GM21447 (cell line): ENCODE data around the gene DESI1.
A peak's percentile ranks its signal among the peaks of the same experiment; 100 is the strongest.
"Not testable (repeated sequence)": the region's sequence is repeated elsewhere in the genome, so short reads cannot be mapped to it uniquely, and the experiment has no call there.

Experiments
- ATAC-seq: cut with Tn5 transposase; IDR thresholded peaks from one replicate; pipeline ENCODE4 v1.9.1; 2021; ENCODE audit not compliant: unreplicated experiment

Gene DESI1

GRCh38 chr22:41589391-41590241 is 31.2 kb downstream of the DESI1 start, which contains the start of gene PMM1:
Gene PMM1 (minus strand): TSS chr22:41589840. CDS start chr22:41589805, 35 bp downstream.
- peak; percentile 90 for ATAC-seq

GRCh38 chr22:41587347-41587723 is 33.5 kb downstream of the DESI1 start:
- no peak for ATAC-seq

DNA sequence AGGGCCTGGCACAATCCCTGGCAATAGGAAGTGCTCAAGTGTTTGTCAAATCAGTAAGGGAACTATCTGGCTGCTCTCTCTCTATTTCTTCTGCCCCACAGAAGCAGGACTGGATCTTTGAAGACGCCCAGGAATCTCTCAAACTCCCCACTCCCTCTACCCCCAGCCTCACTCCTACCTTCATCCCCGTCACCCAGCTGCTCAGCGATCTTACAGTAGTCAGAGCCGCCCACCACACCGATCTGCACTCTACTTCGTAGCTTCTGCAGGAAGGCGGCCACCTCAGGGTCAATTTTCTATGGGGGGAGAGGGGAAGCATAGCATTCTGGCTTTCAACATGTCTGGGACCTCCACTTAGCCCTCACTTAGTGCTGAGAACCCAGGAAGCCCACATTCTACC is 34.9 kb downstream of the DESI1 start:
- ATAC-seq: no peak

- ATAC-seq: no peak
Measured at GRCh38 chr22:41584881-41585280, 36.0 kb downstream of the DESI1 start.

DNA sequence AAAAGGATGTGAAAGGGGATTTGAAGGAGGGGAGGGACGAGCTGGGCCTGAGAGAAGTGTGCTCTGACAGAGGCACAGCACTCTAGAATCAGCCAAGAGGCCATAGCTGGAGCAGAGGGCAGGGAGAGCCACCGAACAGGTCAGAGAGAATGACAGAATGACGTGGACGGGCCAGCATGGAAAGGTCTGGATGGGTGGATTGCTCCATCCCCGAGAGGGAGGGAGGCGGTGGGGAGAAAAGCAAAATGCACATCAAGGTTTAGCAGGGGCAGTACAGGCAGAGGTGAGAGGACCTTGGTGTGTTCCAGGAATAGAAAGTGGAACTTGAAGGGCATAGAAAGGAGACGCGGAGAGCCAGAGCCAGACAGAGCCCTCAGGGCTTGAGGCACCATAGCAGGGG is 38.1 kb downstream of the DESI1 start:
- no peak for ATAC-seq

GRCh38 chr22:41579997-41580355 is 40.9 kb downstream of the DESI1 start:
- ATAC-seq: no peak

DNA sequence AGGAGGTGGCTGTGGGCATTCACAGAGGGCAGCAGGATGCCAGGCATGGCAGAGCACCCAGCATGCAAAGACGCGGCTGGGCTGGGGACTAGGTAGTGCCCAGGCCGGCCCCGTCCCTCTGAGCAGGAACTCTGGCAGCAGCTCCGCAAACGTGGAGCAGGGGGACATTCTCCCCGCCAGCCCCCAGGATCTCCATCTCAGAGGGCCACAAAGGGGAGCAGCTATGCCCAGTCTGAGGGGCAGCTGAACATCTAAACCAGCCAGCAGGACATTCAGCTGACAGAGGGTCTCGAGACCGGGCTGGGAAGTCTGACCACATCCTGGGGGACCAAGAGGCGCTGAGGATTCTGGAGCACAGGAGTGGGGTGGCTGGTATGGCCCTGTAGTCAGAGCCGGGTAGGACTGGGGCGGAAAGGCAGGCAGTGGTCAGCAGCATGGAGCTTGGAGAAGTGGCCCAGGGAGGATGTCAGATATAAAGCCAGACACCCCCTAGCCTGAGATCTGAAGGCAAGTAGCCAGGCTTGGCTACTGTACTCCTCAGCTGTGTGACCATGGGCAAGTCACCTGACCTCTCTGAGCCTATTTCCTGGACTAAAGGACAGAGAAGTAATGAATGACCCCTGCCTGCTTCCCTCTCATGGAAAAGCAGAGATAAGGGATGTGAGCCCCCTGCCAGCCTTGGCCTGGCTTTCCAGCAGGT is 41.4 kb downstream of the DESI1 start:
- no peak for ATAC-seq

DNA sequence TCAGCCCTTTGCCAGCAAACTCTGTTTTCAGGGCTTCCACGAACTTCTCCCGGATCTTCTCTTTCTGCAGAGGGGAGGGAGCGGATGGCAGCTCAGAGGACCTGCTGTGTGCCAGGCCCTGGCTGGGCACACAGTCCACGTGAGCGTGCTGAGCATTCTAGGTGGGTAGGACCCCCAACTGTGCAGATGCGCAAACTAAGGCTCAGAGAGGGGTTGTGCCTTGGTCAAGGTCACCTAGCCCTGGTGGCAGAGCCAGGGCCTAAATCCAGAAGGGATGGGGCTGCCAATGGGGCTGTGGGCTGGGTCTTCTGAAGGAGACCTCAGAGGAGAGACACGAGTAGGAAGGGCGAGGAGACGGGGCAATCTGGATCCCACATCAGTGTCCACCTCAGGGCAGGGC is 42.0 kb downstream of the DESI1 start:
- no peak for ATAC-seq

DNA sequence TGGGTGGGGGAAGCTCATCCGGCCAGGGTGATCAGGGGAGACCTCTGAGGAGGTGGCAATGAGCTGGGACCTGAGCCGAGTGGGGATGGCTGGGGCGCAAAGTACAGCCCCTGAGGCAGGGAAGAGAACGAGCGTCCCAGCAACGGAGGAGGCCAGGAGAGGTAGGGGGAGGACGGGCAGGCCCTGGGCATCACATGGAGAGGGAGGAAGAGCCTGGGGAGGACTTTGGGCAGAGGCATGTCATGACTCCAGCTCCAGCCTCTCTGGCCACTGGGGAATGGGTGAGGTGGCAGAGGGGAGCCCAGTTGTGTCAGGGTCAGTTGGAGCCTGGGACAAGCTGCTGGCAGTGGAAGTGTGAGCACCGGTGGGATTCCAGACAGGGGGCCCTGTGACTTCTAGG is 42.7 kb downstream of the DESI1 start:
- no peak for ATAC-seq

DNA sequence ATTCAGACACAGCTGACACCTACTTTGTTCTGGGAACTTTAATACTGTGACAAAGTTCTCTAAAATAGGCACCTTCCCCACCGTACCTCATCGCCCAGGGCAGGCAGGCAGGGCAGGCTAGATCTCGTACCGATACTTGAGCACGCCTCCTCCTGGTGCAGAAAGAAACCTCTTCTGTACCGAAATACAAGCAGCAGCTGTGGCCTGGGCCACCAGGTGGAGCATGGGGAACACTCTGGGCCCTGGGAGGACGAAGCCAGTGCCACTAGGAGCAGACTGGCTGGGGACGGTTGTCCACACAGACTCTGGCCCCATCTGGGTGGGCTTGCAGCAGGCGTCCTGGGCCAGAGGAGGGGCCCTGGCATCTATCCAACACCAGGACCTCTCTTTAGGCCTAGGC is 44.0 kb downstream of the DESI1 start:
- ATAC-seq: no peak

- no peak for ATAC-seq
Measured at GRCh38 chr22:41575533-41575932, 45.3 kb downstream of the DESI1 start.

DNA sequence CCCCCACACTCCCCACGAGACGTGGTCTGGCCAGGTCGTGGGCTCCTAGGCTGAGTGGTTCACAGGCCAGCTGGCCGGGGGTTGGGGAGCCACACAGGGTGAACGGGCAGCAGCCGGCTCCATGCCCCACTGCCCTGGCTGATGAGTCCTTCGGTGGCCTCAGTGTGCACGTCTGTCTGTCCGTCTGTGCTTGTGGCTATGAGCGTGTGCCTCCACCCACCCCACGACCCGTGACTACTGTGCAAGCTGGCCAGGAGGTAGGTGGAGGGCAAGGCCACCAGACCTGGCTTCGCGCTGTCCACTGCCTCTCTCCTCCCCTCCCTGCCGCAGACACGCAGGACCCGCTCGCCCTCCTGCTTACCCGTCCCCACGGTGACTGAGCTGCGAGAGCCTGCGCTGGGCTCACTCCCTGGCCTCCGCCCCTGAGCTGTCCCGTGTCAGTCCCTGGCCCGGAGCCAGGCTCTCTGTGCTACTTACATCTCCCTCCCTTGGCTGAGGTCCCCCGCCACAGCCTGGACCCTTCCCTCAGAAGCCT is 45.9 kb downstream of the DESI1 start:
- ATAC-seq: no peak

DNA sequence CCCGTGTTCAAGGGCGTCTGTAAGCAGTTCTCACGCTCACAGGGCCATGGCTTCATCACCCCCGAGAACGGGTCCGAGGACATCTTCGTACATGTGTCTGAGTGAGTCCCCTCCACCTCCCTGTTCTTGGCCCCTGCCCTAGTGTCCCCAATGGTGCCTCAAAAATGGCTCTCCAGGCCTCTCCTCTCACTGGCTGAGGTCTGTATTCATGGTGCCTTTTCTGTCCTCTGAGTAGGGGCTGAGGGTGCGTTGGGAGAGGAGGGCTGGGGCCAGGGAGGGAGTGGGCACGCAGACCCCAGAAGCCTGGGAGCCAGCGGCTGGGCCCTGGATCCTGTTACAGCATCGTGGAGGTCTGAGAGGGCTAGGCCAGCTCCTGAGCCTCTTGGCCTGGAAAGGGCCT is 47.2 kb downstream of the DESI1 start:
- ATAC-seq: no peak

- not testable (repeated sequence) for ATAC-seq
Measured at GRCh38 chr22:41572305-41572704, 48.5 kb downstream of the DESI1 start.

GRCh38 chr22:41571786-41572185 is 49.1 kb downstream of the DESI1 start:
- ATAC-seq: no peak

GRCh38 chr22:41570221-41570620 is 50.6 kb downstream of the DESI1 start:
- no peak for ATAC-seq

DNA sequence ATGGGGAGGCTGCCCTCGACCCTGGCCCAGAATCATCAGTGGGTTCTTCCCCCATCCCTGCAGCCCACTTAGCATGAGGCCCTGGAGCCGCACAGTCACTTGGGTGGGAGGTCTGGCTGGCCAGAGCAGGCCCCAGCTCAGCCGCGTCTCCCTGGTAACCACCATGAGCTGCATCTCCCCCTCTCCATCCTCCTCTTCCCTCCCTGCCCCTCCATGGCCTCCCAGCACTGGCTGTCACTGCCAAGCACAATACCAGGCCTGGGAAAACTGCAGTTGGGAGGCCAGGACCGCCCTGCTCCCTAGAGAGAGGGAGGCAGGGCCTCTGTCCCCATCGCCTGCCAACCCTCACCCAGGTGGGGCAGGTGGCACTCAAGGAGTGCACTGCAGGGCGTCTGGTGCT is 52.0 kb downstream of the DESI1 start:
- no peak for ATAC-seq

DNA sequence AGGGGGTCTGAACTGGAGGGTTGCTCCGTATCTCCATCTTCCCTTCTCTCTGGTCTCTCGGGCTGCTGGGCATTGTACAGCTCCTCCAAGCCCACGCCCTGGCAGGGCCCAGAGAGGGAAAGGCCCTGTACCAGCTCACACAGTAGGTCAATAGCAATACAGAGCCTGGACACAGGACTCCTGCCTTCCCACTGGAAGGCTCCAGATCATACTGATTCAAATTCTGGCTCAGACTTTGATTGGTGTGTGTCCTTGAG is 53.4 kb downstream of the DESI1 start:
- ATAC-seq: no peak

- no peak for ATAC-seq
Measured at GRCh38 chr22:41565403-41566054, 55.3 kb downstream of the DESI1 start.

- no peak for ATAC-seq
Measured at GRCh38 chr22:41564563-41564962, 56.3 kb downstream of the DESI1 start.

- no peak for ATAC-seq
Measured at GRCh38 chr22:41563051-41563711, 57.7 kb downstream of the DESI1 start.
